IMR-90 (cell line): ENCODE results near the gene BCAS3. TPM values are rescaled to one million over a fixed set of nuclear protein-coding genes. Genes with fewer than 3 reads are reported as not detected.

ENCODE experiments used
- ATAC-seq: fragments of 200-7000 bp; cut with Tn5 transposase; 2 replicates; pipeline ENCODE4 v1.9.1; 2020; ENCODE audit warnings: low read depth, mild to moderate bottlenecking, moderate library complexity
- BruUV-seq: library from RNA; stranded (reverse); fragments of 400-500 nt; replicated peaks from 2 replicates; lab custom pipeline; 2021; lab: Mats Ljungman, UMichigan
- CTCF ChIA-PET: fragments of 300-600 bp; formaldehyde crosslinking; extraction: SDS; loops from one replicate; lab custom pipeline; 2021; ENCODE audit warnings: antibody characterized with exemption; lab: Yijun Ruan, JAX
- POLR2A ChIA-PET: fragments of 300-600 bp; sonication (Branson Sonifier 250); formaldehyde crosslinking; loops from one replicate; lab custom pipeline; 2022; ENCODE audit warnings: antibody characterized with exemption; ENCODE audit not compliant: unreplicated experiment; lab: Charles Lee
- DNase-seq: peaks from one replicate; pipeline ENCODE4 v3.0.0; 2013
- H2AFZ ChIP-seq: replicated peaks from 2 replicates; pipeline ENCODE3; 2013; ENCODE audit warnings: low read length, mild to moderate bottlenecking; ENCODE audit not compliant: poor library complexity
- H2AK5ac ChIP-seq: 2 replicates; pipeline ENCODE4 v1.6.1; 2013; ENCODE audit warnings: low read depth, low read length, inconsistent platforms
- H2AK9ac ChIP-seq: replicated peaks from 2 replicates; pipeline ENCODE3; 2013; ENCODE audit warnings: mild to moderate bottlenecking, low read depth, low read length, moderate library complexity; ENCODE audit not compliant: poor library complexity
- H2BK120ac ChIP-seq: 2 replicates; pipeline ENCODE4 v1.6.1; 2013; ENCODE audit warnings: low read depth, low read length, inconsistent platforms
- H2BK15ac ChIP-seq: 3 replicates; pipeline ENCODE4 v1.6.1; 2013; ENCODE audit warnings: low read depth, low read length, inconsistent platforms
- H2BK20ac ChIP-seq: 2 replicates; pipeline ENCODE4 v1.6.1; 2013; ENCODE audit warnings: low read depth, mild to moderate bottlenecking, inconsistent platforms, low read length, moderate library complexity
- H2BK5ac ChIP-seq: 2 replicates; pipeline ENCODE4 v1.6.1; 2013; ENCODE audit warnings: mild to moderate bottlenecking, low read depth, low read length, inconsistent platforms; ENCODE audit not compliant: poor library complexity, severe bottlenecking
- H3K14ac ChIP-seq: replicated peaks from 2 replicates; pipeline ENCODE4 v1.6.1; 2013; ENCODE audit warnings: low read depth, low read length, inconsistent platforms
- H3K18ac ChIP-seq: 2 replicates; pipeline ENCODE4 v1.6.1; 2013; ENCODE audit warnings: low read depth, low read length, control low read depth
- H3K23ac ChIP-seq: 2 replicates; pipeline ENCODE4 v1.6.1; 2013; ENCODE audit warnings: low read depth, low read length, inconsistent platforms
- H3K27ac ChIP-seq: 2 replicates; pipeline ENCODE4 v1.5.1; 2013; ENCODE audit warnings: mild to moderate bottlenecking, control low read depth, low read length; ENCODE audit not compliant: insufficient read depth
- H3K27me3 ChIP-seq: 2 replicates; pipeline ENCODE4 v1.6.1; 2013; ENCODE audit warnings: low read length; ENCODE audit not compliant: control insufficient read depth, insufficient read depth
- H3K36me3 ChIP-seq: 2 replicates; pipeline ENCODE4 v1.6.1; 2013; ENCODE audit warnings: low read length, mixed read lengths; ENCODE audit not compliant: control insufficient read depth, insufficient read depth
- H3K4ac ChIP-seq: 2 replicates; pipeline ENCODE4 v1.6.1; 2013; ENCODE audit warnings: low read depth, low read length, inconsistent platforms
- H3K4me1 ChIP-seq: 2 replicates; pipeline ENCODE4 v1.6.1; 2013; ENCODE audit warnings: low read length, mixed read lengths; ENCODE audit not compliant: control insufficient read depth, insufficient read depth
- H3K4me2 ChIP-seq: 2 replicates; pipeline ENCODE4 v1.6.1; 2013; ENCODE audit warnings: low read depth, mild to moderate bottlenecking, control low read depth, low read length, moderate library complexity
- H3K4me3 ChIP-seq: 2 replicates; pipeline ENCODE4 v1.5.1; 2013; ENCODE audit warnings: low read depth, mild to moderate bottlenecking, control low read depth, low read length, moderate library complexity; ENCODE audit not compliant: insufficient read depth
- H3K56ac ChIP-seq: 2 replicates; pipeline ENCODE4 v1.6.1; 2013; ENCODE audit warnings: low read length, inconsistent platforms; ENCODE audit not compliant: insufficient read depth; ENCODE audit errors: extremely low read depth
- H3K79me1 ChIP-seq, 2 experiments: 2 replicates each; pipeline ENCODE4 v1.6.1; 2013; ENCODE audit warnings: low read length in 2 of 2, inconsistent platforms in 1 of 2, low read depth in 1 of 2
- H3K9ac ChIP-seq: 2 replicates; pipeline ENCODE4 v1.6.1; 2013; ENCODE audit warnings: low read depth, low read length, control low read depth
- H3K9me1 ChIP-seq: 2 replicates; pipeline ENCODE4 v1.6.1; 2013; ENCODE audit warnings: low read length, inconsistent platforms; ENCODE audit not compliant: insufficient read depth
- H3K9me3 ChIP-seq: 2 replicates; pipeline ENCODE4 v1.6.1; 2013; ENCODE audit warnings: low read length; ENCODE audit not compliant: control insufficient read depth, insufficient read depth
- H4K20me1 ChIP-seq: 2 replicates; pipeline ENCODE4 v1.6.1; 2013; ENCODE audit warnings: low read length, inconsistent platforms; ENCODE audit not compliant: insufficient read depth
- H4K5ac ChIP-seq: 2 replicates; pipeline ENCODE4 v1.6.1; 2013; ENCODE audit warnings: mild to moderate bottlenecking, low read depth, low read length, control low read depth
- H4K8ac ChIP-seq, 2 experiments: 2 replicates each; pipeline ENCODE4 v1.6.1; 2013; ENCODE audit warnings: low read depth in 2 of 2, low read length in 2 of 2, control low read depth in 1 of 2, inconsistent platforms in 1 of 2
- H4K91ac ChIP-seq: 2 replicates; pipeline ENCODE4 v1.6.1; 2013; ENCODE audit warnings: low read depth, low read length, inconsistent platforms; ENCODE audit not compliant: insufficient read depth
- CEBPB ChIP-seq: IDR thresholded peaks from 2 replicates; pipeline ENCODE4 v1.6.1; 2012; ENCODE audit warnings: low read depth, low read length, improper control_type of control experiment
- CHD1 ChIP-seq: IDR thresholded peaks from 2 replicates; pipeline ENCODE4 v1.6.1; 2012; ENCODE audit warnings: low read depth, low read length, improper control_type of control experiment
- MAFK ChIP-seq: IDR thresholded peaks from 2 replicates; pipeline ENCODE4 v1.6.1; 2012; ENCODE audit warnings: low read depth, low read length, improper control_type of control experiment
- MXI1 ChIP-seq: IDR thresholded peaks from 2 replicates; pipeline ENCODE4 v1.6.1; 2012; ENCODE audit warnings: low read depth, mild to moderate bottlenecking, low read length, moderate library complexity, borderline replicate concordance
- NFE2L2 ChIP-seq: fragments of 150-350 bp; IDR thresholded peaks from 2 replicates; pipeline ENCODE4 v1.6.1; 2016; ENCODE audit warnings: low read depth, mild to moderate bottlenecking, low read length
- POLR2A ChIP-seq: IDR thresholded peaks from 2 replicates; pipeline ENCODE4 v1.6.1; 2012; ENCODE audit warnings: mild to moderate bottlenecking, low read depth, low read length
- RAD21 ChIP-seq: IDR thresholded peaks from 2 replicates; pipeline ENCODE4 v1.6.1; 2012; ENCODE audit warnings: low read length, improper control_type of control experiment
- RCOR1 ChIP-seq: IDR thresholded peaks from 2 replicates; pipeline ENCODE4 v1.6.1; 2012; ENCODE audit warnings: mild to moderate bottlenecking, low read length, improper control_type of control experiment; ENCODE audit not compliant: insufficient replicate concordance
- RFX5 ChIP-seq: IDR thresholded peaks from 2 replicates; pipeline ENCODE4 v1.8.0; 2012; ENCODE audit warnings: low read depth, mild to moderate bottlenecking, low read length, moderate library complexity
- SMC3 ChIP-seq: fragments of 150-350 bp; IDR thresholded peaks from 2 replicates; pipeline ENCODE4 v1.6.1; 2016; ENCODE audit warnings: low read depth, mild to moderate bottlenecking, antibody characterized with exemption, low read length, moderate library complexity
- WGBS, 2 experiments: methylation state at CpG; one replicate each; pipeline versions ENCODE4 v1.1.5 to v1.1.7; 2013; ENCODE audit warnings: missing lambda C conversion rate in 2 of 2; ENCODE audit not compliant: insufficient read length in 1 of 2; ENCODE audit errors: extremely low coverage in 2 of 2; 5-methylcytosine and 5-hydroxymethylcytosine counted together
- dilution Hi-C: fragments of 300-500 bp; cut with HindIII; formaldehyde crosslinking; loops from one replicate; pipeline ENCODE4 v1.14.3; 2018; ENCODE audit warnings: low sequenced_read_pairs; ENCODE audit not compliant: unreplicated experiment
- in situ Hi-C: fragments of 300-500 bp; cut with MboI; formaldehyde crosslinking; loops from 3 replicates; pipeline ENCODE4 v1.14.3; 2019; ENCODE audit warnings: low sequenced_read_pairs, inconsistent platforms, mixed read lengths
- intact Hi-C: fragments of 100-400 bp; cut with micrococcal nuclease; formaldehyde crosslinking; loops from 2 replicates; pipeline ENCODE4 v1.10.0; 2022
- polyA plus RNA-seq, 3 experiments: library from polyadenylated mRNA; depleted of rRNA; stranded (reverse); fragments of >200 nt; gene quantifications; 2 replicates each; pipeline ENCODE4 v1.2.3, GENCODE V29; 2012; ENCODE audit warnings: low replicate concordance in 1 of 3
- total RNA-seq: library from RNA; depleted of rRNA; stranded (reverse); fragments of >200 nt; gene quantifications from 2 replicates; pipeline ENCODE4 v1.2.3, GENCODE V29; 2012
- TF ChIP-seq, protein P1 (sequence below): fragments of 150-350 bp; IDR thresholded peaks from 2 replicates; pipeline ENCODE4 v1.6.1; 2017; ENCODE audit warnings: mild to moderate bottlenecking, antibody characterized with exemption, low read length, low read depth
- TF ChIP-seq, protein P2 (sequence below): fragments of 150-350 bp; IDR thresholded peaks from 2 replicates; pipeline ENCODE4 v1.6.1; 2016; ENCODE audit warnings: low read depth, mild to moderate bottlenecking, low read length, moderate library complexity, borderline replicate concordance
- TF ChIP-seq, protein P3 (sequence below): conservative IDR thresholded peaks from 2 replicates; pipeline ENCODE4 v1.5.1; 2012; ENCODE audit warnings: mild to moderate bottlenecking, low read depth, low read length, improper control_type of control experiment

The BCAS3 gene
- total and polyA plus RNA-seq, 2 of the 4 experiments (the other 2 are of a cell fraction), result 6.3 to 27.1 TPM

DNA sequence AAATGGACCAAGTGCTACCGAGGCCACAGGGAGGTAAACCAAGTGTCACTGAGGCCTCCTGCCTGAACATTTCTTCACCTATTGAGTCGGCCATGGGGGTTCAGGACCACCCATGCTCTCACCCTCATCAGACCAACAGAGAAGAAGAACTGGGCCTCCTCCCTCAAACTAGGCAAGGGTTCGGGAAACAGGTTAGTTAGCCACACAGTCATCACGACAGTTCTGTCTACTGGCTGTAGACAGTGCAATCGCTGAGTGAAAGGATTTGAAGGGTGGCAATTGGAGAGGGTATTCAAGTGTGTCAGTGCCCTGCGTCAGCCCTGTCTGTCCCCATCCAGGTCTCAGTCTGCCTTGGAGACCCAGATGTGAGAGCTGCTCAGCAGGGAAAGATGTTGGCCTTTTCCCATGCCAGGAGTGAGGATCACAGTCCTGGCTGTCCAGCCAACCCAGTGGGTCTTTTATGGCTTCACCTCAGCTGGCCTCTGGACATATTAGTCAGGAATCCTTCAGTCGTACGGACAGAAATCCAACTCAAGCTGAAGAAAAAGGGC lies 741.9 kb downstream of the BCAS3 start:
- no peak overlapping the region for H3K4me2 ChIP-seq
- H3K9me3 ChIP-seq, result no peaks in the 10 kb centered on the region
- H3K23ac ChIP-seq, result no peak overlapping the region
- POLR2A ChIA-PET, result no interaction called here
- intact Hi-C loops, result no loop called here
- no peak overlapping the region for H2BK5ac ChIP-seq
- no peak for TF ChIP-seq RCOR1
- TF ChIP-seq RAD21, result no peak
- TF ChIP-seq MXI1, result no peak
- TF ChIP-seq, protein P1, sequence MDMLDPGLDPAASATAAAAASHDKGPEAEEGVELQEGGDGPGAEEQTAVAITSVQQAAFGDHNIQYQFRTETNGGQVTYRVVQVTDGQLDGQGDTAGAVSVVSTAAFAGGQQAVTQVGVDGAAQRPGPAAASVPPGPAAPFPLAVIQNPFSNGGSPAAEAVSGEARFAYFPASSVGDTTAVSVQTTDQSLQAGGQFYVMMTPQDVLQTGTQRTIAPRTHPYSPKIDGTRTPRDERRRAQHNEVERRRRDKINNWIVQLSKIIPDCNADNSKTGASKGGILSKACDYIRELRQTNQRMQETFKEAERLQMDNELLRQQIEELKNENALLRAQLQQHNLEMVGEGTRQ, result no peak
- TF ChIP-seq, protein P2, sequence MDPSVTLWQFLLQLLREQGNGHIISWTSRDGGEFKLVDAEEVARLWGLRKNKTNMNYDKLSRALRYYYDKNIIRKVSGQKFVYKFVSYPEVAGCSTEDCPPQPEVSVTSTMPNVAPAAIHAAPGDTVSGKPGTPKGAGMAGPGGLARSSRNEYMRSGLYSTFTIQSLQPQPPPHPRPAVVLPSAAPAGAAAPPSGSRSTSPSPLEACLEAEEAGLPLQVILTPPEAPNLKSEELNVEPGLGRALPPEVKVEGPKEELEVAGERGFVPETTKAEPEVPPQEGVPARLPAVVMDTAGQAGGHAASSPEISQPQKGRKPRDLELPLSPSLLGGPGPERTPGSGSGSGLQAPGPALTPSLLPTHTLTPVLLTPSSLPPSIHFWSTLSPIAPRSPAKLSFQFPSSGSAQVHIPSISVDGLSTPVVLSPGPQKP, result no peak
- no peak for TF ChIP-seq NFE2L2
- TF ChIP-seq CEBPB, result no peak
- no peak for TF ChIP-seq RFX5
- TF ChIP-seq CHD1, result no peak
- TF ChIP-seq, protein P3, sequence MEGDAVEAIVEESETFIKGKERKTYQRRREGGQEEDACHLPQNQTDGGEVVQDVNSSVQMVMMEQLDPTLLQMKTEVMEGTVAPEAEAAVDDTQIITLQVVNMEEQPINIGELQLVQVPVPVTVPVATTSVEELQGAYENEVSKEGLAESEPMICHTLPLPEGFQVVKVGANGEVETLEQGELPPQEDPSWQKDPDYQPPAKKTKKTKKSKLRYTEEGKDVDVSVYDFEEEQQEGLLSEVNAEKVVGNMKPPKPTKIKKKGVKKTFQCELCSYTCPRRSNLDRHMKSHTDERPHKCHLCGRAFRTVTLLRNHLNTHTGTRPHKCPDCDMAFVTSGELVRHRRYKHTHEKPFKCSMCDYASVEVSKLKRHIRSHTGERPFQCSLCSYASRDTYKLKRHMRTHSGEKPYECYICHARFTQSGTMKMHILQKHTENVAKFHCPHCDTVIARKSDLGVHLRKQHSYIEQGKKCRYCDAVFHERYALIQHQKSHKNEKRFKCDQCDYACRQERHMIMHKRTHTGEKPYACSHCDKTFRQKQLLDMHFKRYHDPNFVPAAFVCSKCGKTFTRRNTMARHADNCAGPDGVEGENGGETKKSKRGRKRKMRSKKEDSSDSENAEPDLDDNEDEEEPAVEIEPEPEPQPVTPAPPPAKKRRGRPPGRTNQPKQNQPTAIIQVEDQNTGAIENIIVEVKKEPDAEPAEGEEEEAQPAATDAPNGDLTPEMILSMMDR, result no peak
- no peak for TF ChIP-seq SMC3
- no peak for TF ChIP-seq MAFK
- TF ChIP-seq POLR2A, result no peak
- WGBS, 2 experiments, result 83% methylated on average over 2 of the region's 8 CpGs; no CpG with 5 or more reads in 1 of the 2 experiments
- H3K56ac ChIP-seq, result no peak overlapping the region
- no peak overlapping the region for H3K4ac ChIP-seq
- no peak overlapping the region for H2AK9ac ChIP-seq
- H3K4me3 ChIP-seq, result no peak overlapping the region
- no peak for ATAC-seq
- H4K8ac ChIP-seq, result no peak overlapping the region
- CTCF ChIA-PET, result no interaction called here
- H3K79me1 ChIP-seq, result peaks cover 0 to 19% of the 10 kb centered on the region in 2 experiments; a peak in 2 of 4 replicates
- H3K18ac ChIP-seq, result no peak overlapping the region
- H3K27ac ChIP-seq, result no peak overlapping the region
- no peaks in the 10 kb centered on the region for H4K20me1 ChIP-seq
- H3K4me1 ChIP-seq, result peaks cover 10% of the 10 kb centered on the region
- H2BK120ac ChIP-seq, result no peak overlapping the region
- dilution Hi-C loops, result no loop called here
- H3K14ac ChIP-seq, result no peak overlapping the region
- no peak overlapping the region for H2AFZ ChIP-seq
- H2BK15ac ChIP-seq, result no peak overlapping the region
- no peaks in the 10 kb centered on the region for H3K36me3 ChIP-seq
- in situ Hi-C loops, result loop anchor here (5.0 to 10.0 kb wide), 2 partner anchors 133 to 425 kb away; no protein-coding TSS in a partner anchor
- DNase-seq, result no peak
- no TSS peak for BruUV-seq
- H3K9ac ChIP-seq, result no peak overlapping the region
- H2BK20ac ChIP-seq, result no peak overlapping the region
- no peaks in the 10 kb centered on the region; the same call in none of the 2 replicates for H3K9me1 ChIP-seq
- H3K27me3 ChIP-seq, result peaks cover 17% of the 10 kb centered on the region
- H2AK5ac ChIP-seq, result no peak overlapping the region
- no peak overlapping the region for H4K91ac ChIP-seq
- no peak overlapping the region for H4K5ac ChIP-seq
